ENCODE data around the gene SPATA31A3.
"Not testable (repeated sequence)": the region's sequence is repeated elsewhere in the genome, so short reads cannot be mapped to it uniquely, and the experiment has no call there.

Gene SPATA31A3

GRCh38 chr9:66992450-66992849 lies at the start of gene SPATA31A3:
Gene SPATA31A3 (minus strand): TSS chr9:66992550. CDS start chr9:66992521, 29 bp downstream.
- not testable (repeated sequence) for H3K27ac ChIP-seq (ENCODE audit: low read length); H3K4me3 ChIP-seq (ENCODE audit: low read depth in 1 of 2, low read length in 2 of 2); H3K36me3 ChIP-seq (ENCODE audit: control insufficient read depth in 1 of 2, insufficient read depth in 2 of 2, low read length in 2 of 2); H3K4me1 ChIP-seq (ENCODE audit: control insufficient read depth in 1 of 2, insufficient read depth in 2 of 2, low read length in 2 of 2); H3K9me3 ChIP-seq (ENCODE audit: control insufficient read depth in 1 of 2, low read length in 2 of 2); H3K27me3 ChIP-seq (ENCODE audit: low read depth, low read length)

DNA sequence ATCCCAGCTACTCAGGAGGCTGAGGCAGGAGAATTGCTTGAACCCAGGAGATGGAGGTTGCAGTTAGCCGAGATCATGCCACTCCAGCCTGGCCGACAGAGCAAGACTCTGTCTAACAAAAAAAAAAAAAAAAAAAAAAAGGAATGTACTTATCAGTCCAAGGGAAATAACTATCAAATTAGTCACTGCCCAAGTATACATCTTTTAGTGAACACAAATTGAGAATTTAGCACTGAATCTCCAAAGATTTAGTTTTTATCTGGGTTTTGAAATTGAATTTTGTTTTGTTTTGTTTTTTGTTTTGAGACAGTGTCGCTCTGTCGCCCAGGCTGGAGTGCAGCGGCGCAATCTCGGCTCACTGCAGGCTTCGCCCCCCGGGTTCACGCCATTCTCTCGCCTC lies 39.8 kb downstream of the SPATA31A3 start:
- H3K27me3 ChIP-seq (ENCODE audit: low read depth, low read length); H3K4me3 ChIP-seq (ENCODE audit: low read depth in 1 of 2, low read length in 2 of 2); H3K36me3 ChIP-seq (ENCODE audit: control insufficient read depth in 1 of 2, insufficient read depth in 2 of 2, low read length in 2 of 2); H3K4me1 ChIP-seq (ENCODE audit: control insufficient read depth in 1 of 2, insufficient read depth in 2 of 2, low read length in 2 of 2); H3K27ac ChIP-seq (ENCODE audit: low read length); H3K9me3 ChIP-seq (ENCODE audit: control insufficient read depth in 1 of 2, low read length in 2 of 2): not testable (repeated sequence)

GRCh38 chr9:66942400-66943155 lies 49.8 kb downstream of the SPATA31A3 start:
- H3K4me3 ChIP-seq (ENCODE audit: low read depth in 1 of 2, low read length in 2 of 2); H3K27me3 ChIP-seq (ENCODE audit: low read depth, low read length); H3K9me3 ChIP-seq (ENCODE audit: control insufficient read depth in 1 of 2, low read length in 2 of 2); H3K27ac ChIP-seq (ENCODE audit: low read length); H3K4me1 ChIP-seq (ENCODE audit: control insufficient read depth in 1 of 2, insufficient read depth in 2 of 2, low read length in 2 of 2); H3K36me3 ChIP-seq (ENCODE audit: control insufficient read depth in 1 of 2, insufficient read depth in 2 of 2, low read length in 2 of 2): not testable (repeated sequence)

GRCh38 chr9:66939878-66940830 lies 52.2 kb downstream of the SPATA31A3 start:
- H3K36me3 ChIP-seq (ENCODE audit: control insufficient read depth in 1 of 2, insufficient read depth in 2 of 2, low read length in 2 of 2); H3K9me3 ChIP-seq (ENCODE audit: control insufficient read depth in 1 of 2, low read length in 2 of 2); H3K27ac ChIP-seq (ENCODE audit: low read length): not testable (repeated sequence)

DNA sequence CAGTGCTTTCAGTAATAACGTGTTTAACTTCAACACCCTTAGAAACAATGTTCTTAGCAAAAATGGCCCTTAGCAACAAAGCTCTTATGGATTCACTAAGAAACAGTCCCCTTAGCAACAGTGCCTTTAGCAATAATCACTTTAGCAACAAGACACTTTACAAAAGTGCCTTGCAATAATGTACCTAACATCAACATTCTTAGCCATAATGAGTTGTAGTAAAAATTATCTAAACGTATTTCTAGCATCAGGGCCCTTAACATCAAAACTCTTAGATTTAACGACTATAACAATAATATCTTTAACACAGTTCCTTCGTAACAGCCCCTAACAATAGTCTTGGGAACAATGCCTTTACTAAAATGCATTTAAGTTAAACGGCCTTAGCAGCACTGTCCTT lies 54.0 kb downstream of the SPATA31A3 start:
- not testable (repeated sequence) for H3K9me3 ChIP-seq (ENCODE audit: control insufficient read depth in 1 of 2, low read length in 2 of 2); H3K4me3 ChIP-seq (ENCODE audit: low read depth in 1 of 2, low read length in 2 of 2); H3K27me3 ChIP-seq (ENCODE audit: low read depth, low read length); H3K27ac ChIP-seq (ENCODE audit: low read length); H3K4me1 ChIP-seq (ENCODE audit: control insufficient read depth in 1 of 2, insufficient read depth in 2 of 2, low read length in 2 of 2); H3K36me3 ChIP-seq (ENCODE audit: control insufficient read depth in 1 of 2, insufficient read depth in 2 of 2, low read length in 2 of 2)

More at GRCh38 chr9:66939878-66940830, 52.2 kb downstream of the SPATA31A3 start:
- not testable (repeated sequence) for H3K27me3 ChIP-seq (ENCODE audit: low read depth, low read length); H3K4me1 ChIP-seq (ENCODE audit: control insufficient read depth in 1 of 2, insufficient read depth in 2 of 2, low read length in 2 of 2); H3K4me3 ChIP-seq (ENCODE audit: low read depth in 1 of 2, low read length in 2 of 2)

DNA sequence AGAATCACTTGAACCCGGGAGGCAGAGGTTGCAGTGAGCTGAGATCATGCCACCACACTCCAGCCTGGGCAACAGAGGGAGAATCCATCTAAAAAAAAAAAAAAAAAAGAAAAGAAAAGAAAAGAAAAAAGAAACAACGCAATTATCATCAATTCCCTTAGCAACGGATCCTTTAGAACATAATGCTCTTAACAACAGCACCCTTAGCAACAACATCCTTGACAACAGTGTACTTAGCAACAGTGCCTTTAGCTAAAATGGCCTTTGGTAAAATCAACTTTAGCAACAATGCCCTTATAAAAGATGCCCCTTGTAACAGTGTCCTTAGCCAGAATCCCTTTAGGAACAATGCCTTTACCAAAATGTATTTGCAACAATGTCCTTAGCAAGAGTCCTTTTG lies 54.7 kb downstream of the SPATA31A3 start:
- not testable (repeated sequence) for H3K4me3 ChIP-seq (ENCODE audit: low read depth in 1 of 2, low read length in 2 of 2); H3K27me3 ChIP-seq (ENCODE audit: low read depth, low read length); H3K36me3 ChIP-seq (ENCODE audit: control insufficient read depth in 1 of 2, insufficient read depth in 2 of 2, low read length in 2 of 2); H3K4me1 ChIP-seq (ENCODE audit: control insufficient read depth in 1 of 2, insufficient read depth in 2 of 2, low read length in 2 of 2); H3K9me3 ChIP-seq (ENCODE audit: control insufficient read depth in 1 of 2, low read length in 2 of 2); H3K27ac ChIP-seq (ENCODE audit: low read length)

Measured in muscle layer of duodenum (tissue), 2 donors.